Endothelial cell of hepatic sinusoid (primary cell): ENCODE results near the gene IQSEC3.
"Not testable (repeated sequence)": the region's sequence is repeated elsewhere in the genome, so short reads cannot be mapped to it uniquely, and the experiment has no call there.

Experiments used
- in situ Hi-C: cut with HindIII; loops from 2 replicates; pipeline ENCODE4 v1.10.0; 2017; ENCODE audit warnings: low sequenced_read_pairs

Gene IQSEC3

GRCh38 chr12:211639-212414 lies 145.3 kb downstream of the IQSEC3 start:
- in situ Hi-C loops: no loop called here

GRCh38 chr12:212415-212714 lies 145.8 kb downstream of the IQSEC3 start:
- in situ Hi-C loops: no loop called here

- in situ Hi-C loops: no loop called here
These were observed 146.4 kb downstream of the IQSEC3 start for GRCh38 chr12:212715-213526.

- in situ Hi-C loops: no loop called here
These were observed 147.0 kb downstream of the IQSEC3 start for GRCh38 chr12:213527-213932.

- in situ Hi-C loops: no loop called here
These were observed 147.6 kb downstream of the IQSEC3 start, which contains the start of gene SLC6A12 for GRCh38 chr12:214003-214741. TSS of gene SLC6A12 (minus strand) at chr12:214157. CDS start at chr12:209986, 4,171 bp downstream.

GRCh38 chr12:215116-215515 lies 148.5 kb downstream of the IQSEC3 start:
- in situ Hi-C loops: no loop called here

GRCh38 chr12:217029-217428 lies 150.5 kb downstream of the IQSEC3 start:
- in situ Hi-C loops: not testable (repeated sequence)

- in situ Hi-C loops: no loop called here
These were observed 151.7 kb downstream of the IQSEC3 start for GRCh38 chr12:218221-218620.

- in situ Hi-C loops: no loop called here
These were observed 152.4 kb downstream of the IQSEC3 start for GRCh38 chr12:218728-219590.

- in situ Hi-C loops: no loop called here
These were observed 153.4 kb downstream of the IQSEC3 start for GRCh38 chr12:219891-220352.

- in situ Hi-C loops: no loop called here
These were observed 153.9 kb downstream of the IQSEC3 start for GRCh38 chr12:220491-220890.

- in situ Hi-C loops: no loop called here
These were observed 154.5 kb downstream of the IQSEC3 start for GRCh38 chr12:220946-221550.

- in situ Hi-C loops: no loop called here
These were observed 155.2 kb downstream of the IQSEC3 start for GRCh38 chr12:221736-222135.

GRCh38 chr12:223841-224240 lies 157.3 kb downstream of the IQSEC3 start:
- in situ Hi-C loops: no loop called here

GRCh38 chr12:224330-224729 lies 157.8 kb downstream of the IQSEC3 start:
- in situ Hi-C loops: no loop called here

GRCh38 chr12:225012-225411 lies 158.4 kb downstream of the IQSEC3 start:
- in situ Hi-C loops: no loop called here

- in situ Hi-C loops: no loop called here
These were observed 159.8 kb downstream of the IQSEC3 start for GRCh38 chr12:226401-226800.

GRCh38 chr12:227286-227915 lies 160.8 kb downstream of the IQSEC3 start:
- in situ Hi-C loops: no loop called here
